ENCODE data around the gene USF1. TPM values are rescaled to one million over a fixed set of nuclear protein-coding genes. Genes with fewer than 3 reads are reported as not detected.

The USF1 gene
- total and polyA plus RNA-seq, 9 of the 15 experiments (the other 6 are each of a cell fraction or from before 2014, with no cell fraction given) = 7.4 to 60.2 (median 54.2) TPM

GRCh38 chr1:161082996-161083747, 37.4 kb upstream of the USF1 start (continued):
- TF ChIP-seq MNT (conservative IDR thresholded peaks at IDR 0.05) = no peak
- peak; percentile 59; the same call in 1 of the 2 replicates for TF ChIP-seq MTA3 (IDR thresholded peaks at IDR 0.05; ENCODE audit: borderline replicate concordance)
- TF ChIP-seq NCOA2 (IDR thresholded peaks at IDR 0.05; ENCODE audit: partially characterized antibody in 2 of 2) = no peak
- peak; percentile 66 for TF ChIP-seq ZBTB12 (CRISPR knock-in tag; IDR thresholded peaks at IDR 0.05)
- no peak for TF ChIP-seq IRF2 (CRISPR knock-in tag; IDR thresholded peaks at IDR 0.05)
- peak; percentile 39 for TF ChIP-seq PKNOX1 (IDR thresholded peaks at IDR 0.05)
- TF ChIP-seq E2F8 (IDR thresholded peaks at IDR 0.05; ENCODE audit: low read depth, partially characterized antibody) = no peak
- TF ChIP-seq MAX (CRISPR knock-in tag; IDR thresholded peaks at IDR 0.05) = peak; percentile 78
- no peak for TF ChIP-seq ZNF282 (CRISPR knock-in tag; IDR thresholded peaks at IDR 0.05)
- peak; percentile 88 for TF ChIP-seq JUN (IDR thresholded peaks at IDR 0.05; ENCODE audit: borderline replicate concordance, low read depth, low read length)
- no peak; the same call in 1 of the 2 replicates for TF ChIP-seq JUN (CRISPR knock-in tag; IDR thresholded peaks at IDR 0.05; ENCODE audit: borderline replicate concordance)
- no peak for TF ChIP-seq DACH1 (IDR thresholded peaks at IDR 0.05; ENCODE audit: partially characterized antibody)
- no peak for TF ChIP-seq ETV6 (IDR thresholded peaks at IDR 0.05; ENCODE audit: borderline replicate concordance in 1 of 2, low read depth in 2 of 2, low read length in 1 of 2)
- TF ChIP-seq ETV6 (CRISPR knock-in tag; IDR thresholded peaks at IDR 0.05; ENCODE audit: borderline replicate concordance) = no peak
- no peak for TF ChIP-seq PTTG1 (tag; IDR thresholded peaks at IDR 0.05; ENCODE audit: low read depth)
- no peak for TF ChIP-seq NKRF (IDR thresholded peaks at IDR 0.05; ENCODE audit: borderline replicate concordance)
